Mesendoderm (in vitro differentiated cells): ENCODE data around the gene BCAT1.
"Not testable (repeated sequence)": the region's sequence is repeated elsewhere in the genome, so short reads cannot be mapped to it uniquely, and the experiment has no call there.

Experiments used
- DNase-seq: peaks from one replicate; pipeline ENCODE4 v3.0.0; 2013
- H2AK5ac ChIP-seq: 2 replicates; pipeline ENCODE4 v1.6.1; 2013; ENCODE audit warnings: low read length, inconsistent platforms
- H2BK120ac ChIP-seq: 2 replicates; pipeline ENCODE4 v1.6.1; 2013; ENCODE audit warnings: low read depth, mild to moderate bottlenecking, low read length, moderate library complexity, mixed read lengths
- H2BK15ac ChIP-seq: replicated peaks from 2 replicates; pipeline ENCODE4 v1.6.1; 2013; ENCODE audit warnings: low read depth, mild to moderate bottlenecking, moderate library complexity
- H2BK5ac ChIP-seq: 2 replicates; pipeline ENCODE4 v1.6.1; 2013; ENCODE audit warnings: low read length, inconsistent platforms
- H3K18ac ChIP-seq: 2 replicates; pipeline ENCODE4 v1.6.1; 2013; ENCODE audit warnings: mild to moderate bottlenecking, low read length, mixed read lengths
- H3K23ac ChIP-seq: one replicate; pipeline ENCODE4 v1.6.1; 2013; ENCODE audit warnings: low read length
- H3K27ac ChIP-seq: 2 replicates; pipeline ENCODE4 v1.5.1; 2013; ENCODE audit warnings: low read depth, mild to moderate bottlenecking, inconsistent platforms, low read length, moderate library complexity
- H3K27me3 ChIP-seq: 2 replicates; pipeline ENCODE4 v1.6.1; 2013; ENCODE audit warnings: low read length, control low read depth, mild to moderate bottlenecking, inconsistent platforms; ENCODE audit not compliant: insufficient read depth, poor library complexity
- H3K36me3 ChIP-seq: 2 replicates; pipeline ENCODE4 v1.6.1; 2013; ENCODE audit warnings: low read length, inconsistent platforms; ENCODE audit not compliant: control insufficient read depth, insufficient read depth
- H3K4ac ChIP-seq: one replicate; pipeline ENCODE4 v1.6.1; 2013; ENCODE audit warnings: low read depth, mild to moderate bottlenecking, low read length, moderate library complexity
- H3K4me1 ChIP-seq: 2 replicates; pipeline ENCODE4 v1.6.1; 2013; ENCODE audit warnings: low read depth, low read length, inconsistent platforms; ENCODE audit not compliant: control insufficient read depth
- H3K4me2 ChIP-seq: 2 replicates; pipeline ENCODE4 v1.6.1; 2013; ENCODE audit warnings: low read length
- H3K4me3 ChIP-seq: 2 replicates; pipeline ENCODE4 v1.5.1; 2013; ENCODE audit warnings: mild to moderate bottlenecking, low read length
- H3K56ac ChIP-seq: one replicate; pipeline ENCODE4 v1.6.1; 2013; ENCODE audit warnings: low read length
- H3K79me1 ChIP-seq: 2 replicates; pipeline ENCODE4 v1.6.1; 2013; ENCODE audit warnings: low read length, inconsistent platforms
- H3K79me2 ChIP-seq: 2 replicates; pipeline ENCODE4 v1.6.1; 2013; ENCODE audit warnings: mild to moderate bottlenecking, low read length; ENCODE audit not compliant: control insufficient read depth, insufficient read depth
- H3K9ac ChIP-seq: 2 replicates; pipeline ENCODE4 v1.6.1; 2013; ENCODE audit warnings: low read length, inconsistent platforms
- H4K5ac ChIP-seq: one replicate; pipeline ENCODE4 v1.6.1; 2013; ENCODE audit warnings: low read length
- H4K8ac ChIP-seq: one replicate; pipeline ENCODE4 v1.6.1; 2013; ENCODE audit warnings: low read depth, mild to moderate bottlenecking, control low read depth, low read length, moderate library complexity
- WGBS: extraction: QIAGEN DNeasy Blood & Tissue Kit; methylation state at CpG from one replicate; pipeline ENCODE4 v1.1.7; 2013; ENCODE audit warnings: low lambda C conversion rate, missing lambda C conversion rate; ENCODE audit not compliant: insufficient coverage; ENCODE audit errors: extremely low coverage; 5-methylcytosine and 5-hydroxymethylcytosine counted together

Gene BCAT1

DNA sequence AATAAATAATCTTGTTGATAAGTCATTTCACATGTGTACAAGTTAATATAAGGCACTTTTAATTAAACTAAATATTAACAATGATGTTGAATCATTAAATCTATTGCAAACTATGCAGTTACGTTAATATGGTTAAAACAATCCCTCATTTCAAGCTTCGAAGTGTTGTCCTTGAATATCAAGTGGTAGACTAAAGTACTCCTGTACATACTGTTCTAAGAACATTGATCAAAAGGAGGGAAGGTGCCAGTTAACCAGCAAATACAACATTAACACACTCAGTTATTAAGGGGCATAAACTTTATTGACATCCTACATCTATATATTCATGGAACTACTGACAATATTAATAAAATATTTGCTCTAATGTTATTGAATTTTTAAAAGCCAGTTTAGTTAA, 8.7 kb downstream of the BCAT1 start:
- Histone ChIP-seq H3K4ac (no peak overlapping the region), H3K4me1 (peaks cover 10% of the 10 kb centered on the region), H3K27me3 (no peaks in the 10 kb centered on the region), H4K5ac (no peak overlapping the region), H3K9ac (no peak overlapping the region), H3K4me3 (no peak overlapping the region), H3K18ac (no peak overlapping the region), H2BK120ac (no peak overlapping the region), H3K23ac (no peak overlapping the region), H3K4me2 (no peak overlapping the region), H2AK5ac (no peak overlapping the region), H3K56ac (no peak overlapping the region), H3K79me2 (peaks cover 74% of the 10 kb centered on the region), H3K36me3 (no peaks in the 10 kb centered on the region), H2BK15ac (no peak overlapping the region), H4K8ac (no peak overlapping the region), H3K27ac (no peak overlapping the region), H2BK5ac (no peak overlapping the region), H3K79me1 (peaks cover 6% of the 10 kb centered on the region)
- DNase-seq = no peak
- WGBS = no CpG with 5 or more reads among the region's 2 CpGs

DNA sequence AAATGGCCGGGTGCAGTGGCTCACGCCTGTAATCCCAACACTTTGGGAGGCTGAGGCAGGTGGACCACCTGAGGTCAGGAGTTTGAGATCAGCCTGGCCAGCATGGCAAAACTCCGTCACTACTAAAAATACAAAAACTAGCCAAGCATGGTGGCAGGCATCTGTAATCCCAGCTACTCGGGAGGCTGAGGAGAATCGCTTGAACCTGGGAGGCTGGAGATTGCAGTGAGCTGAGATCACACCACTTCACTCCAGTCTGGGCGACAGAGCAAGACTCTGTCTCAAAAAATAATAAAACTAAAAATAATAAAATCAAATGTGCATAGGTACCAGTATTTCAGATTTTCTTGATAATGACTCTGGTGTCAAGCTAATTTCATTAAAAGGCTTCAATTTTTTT, 9.3 kb downstream of the BCAT1 start:
- not testable (repeated sequence) for H3K4ac ChIP-seq
- WGBS = no CpG with 5 or more reads among the region's 6 CpGs

GRCh38 chr12:24938341-24938740, 10.6 kb downstream of the BCAT1 start:
- Histone ChIP-seq H3K4me3 (no peak overlapping the region), H3K9ac (no peak overlapping the region), H3K79me1 (peaks cover 10% of the 10 kb centered on the region), H3K4ac (no peak overlapping the region), H4K5ac (no peak overlapping the region), H2BK5ac (no peak overlapping the region), H3K4me1 (peaks cover 10% of the 10 kb centered on the region), H2AK5ac (no peak overlapping the region), H3K56ac (no peak overlapping the region), H3K27me3 (no peaks in the 10 kb centered on the region), H3K23ac (no peak overlapping the region), H2BK120ac (no peak overlapping the region), H3K36me3 (no peaks in the 10 kb centered on the region), H3K4me2 (no peak overlapping the region), H4K8ac (no peak overlapping the region), H2BK15ac (no peak overlapping the region), H3K79me2 (peaks cover 81% of the 10 kb centered on the region), H3K18ac (no peak overlapping the region), H3K27ac (no peak overlapping the region)
- no CpG with 5 or more reads among the region's 3 CpGs for WGBS
- no peak for DNase-seq

More for the DNA sequence above, 9.3 kb downstream of the BCAT1 start:
- not testable (repeated sequence) for H3K27me3 ChIP-seq, H3K23ac ChIP-seq, H2BK120ac ChIP-seq, H3K36me3 ChIP-seq, H3K4me3 ChIP-seq, H3K9ac ChIP-seq, H2BK15ac ChIP-seq, H4K5ac ChIP-seq, H2BK5ac ChIP-seq, H3K27ac ChIP-seq, H3K56ac ChIP-seq, DNase-seq, H3K4me2 ChIP-seq, H3K18ac ChIP-seq, H3K79me1 ChIP-seq, H3K4me1 ChIP-seq, H4K8ac ChIP-seq, H2AK5ac ChIP-seq
- H3K79me2 ChIP-seq = peaks cover 77% of the 10 kb centered on the region

GRCh38 chr12:24937553-24938244, 11.2 kb downstream of the BCAT1 start:
- no peaks in the 10 kb centered on the region for H3K36me3 ChIP-seq
- no peak overlapping the region for H3K56ac ChIP-seq
- no peak overlapping the region for H4K8ac ChIP-seq
- H2BK5ac ChIP-seq = no peak overlapping the region
- H3K4me2 ChIP-seq = no peak overlapping the region
- no peaks in the 10 kb centered on the region for H3K27me3 ChIP-seq
- no peak overlapping the region for H2BK120ac ChIP-seq
- peaks cover 10% of the 10 kb centered on the region for H3K4me1 ChIP-seq
- H2AK5ac ChIP-seq = no peak overlapping the region
- H3K23ac ChIP-seq = no peak overlapping the region
- H3K4ac ChIP-seq = no peak overlapping the region
- no peak overlapping the region for H3K4me3 ChIP-seq
- no peak overlapping the region for H3K27ac ChIP-seq
- peaks cover 79% of the 10 kb centered on the region for H3K79me2 ChIP-seq
- H3K79me1 ChIP-seq = peaks cover 12% of the 10 kb centered on the region
- no CpG with 5 or more reads among the region's 2 CpGs for WGBS
- H4K5ac ChIP-seq = no peak overlapping the region
- peak; percentile 54 for DNase-seq
- no peak overlapping the region for H3K18ac ChIP-seq
- H2BK15ac ChIP-seq = no peak overlapping the region
- H3K9ac ChIP-seq = no peak overlapping the region

GRCh38 chr12:24933694-24934407, 15.1 kb downstream of the BCAT1 start:
- H3K36me3 ChIP-seq = no peaks in the 10 kb centered on the region
- H3K18ac ChIP-seq = no peak overlapping the region
- peaks cover 8% of the 10 kb centered on the region for H3K4me1 ChIP-seq
- DNase-seq = no peak
- H2BK15ac ChIP-seq = no peak overlapping the region
- H3K9ac ChIP-seq = no peak overlapping the region
- no peaks in the 10 kb centered on the region for H3K27me3 ChIP-seq
- H4K8ac ChIP-seq = no peak overlapping the region
- no peak overlapping the region for H3K27ac ChIP-seq
- no peak overlapping the region for H3K23ac ChIP-seq
- peaks cover 84% of the 10 kb centered on the region for H3K79me2 ChIP-seq
- H3K79me1 ChIP-seq = peaks cover 17% of the 10 kb centered on the region
- WGBS = no CpG with 5 or more reads among the region's 10 CpGs
- no peak overlapping the region for H4K5ac ChIP-seq
- H3K56ac ChIP-seq = no peak overlapping the region
- H3K4me2 ChIP-seq = no peak overlapping the region
- no peak overlapping the region for H3K4ac ChIP-seq
- no peak overlapping the region for H2BK5ac ChIP-seq
- H2AK5ac ChIP-seq = no peak overlapping the region
- H2BK120ac ChIP-seq = no peak overlapping the region
- no peak overlapping the region for H3K4me3 ChIP-seq
